DMS 273 (cell line): Measurements from ENCODE around the gene ALAD.
A peak's percentile ranks its signal among the peaks of the same experiment; 100 is the strongest.
"Not testable (repeated sequence)": the region's sequence is repeated elsewhere in the genome, so short reads cannot be mapped to it uniquely, and the experiment has no call there.

Source experiments
- DNase-seq: peaks from one replicate; lab custom pipeline; 2025; ENCODE audit not compliant: unreplicated experiment; lab: John Stamatoyannopoulos, UW

The ALAD gene

GRCh38 chr9:113399646-113400200, 1.4 kb downstream of the ALAD start:
- DNase-seq = no peak

DNA sequence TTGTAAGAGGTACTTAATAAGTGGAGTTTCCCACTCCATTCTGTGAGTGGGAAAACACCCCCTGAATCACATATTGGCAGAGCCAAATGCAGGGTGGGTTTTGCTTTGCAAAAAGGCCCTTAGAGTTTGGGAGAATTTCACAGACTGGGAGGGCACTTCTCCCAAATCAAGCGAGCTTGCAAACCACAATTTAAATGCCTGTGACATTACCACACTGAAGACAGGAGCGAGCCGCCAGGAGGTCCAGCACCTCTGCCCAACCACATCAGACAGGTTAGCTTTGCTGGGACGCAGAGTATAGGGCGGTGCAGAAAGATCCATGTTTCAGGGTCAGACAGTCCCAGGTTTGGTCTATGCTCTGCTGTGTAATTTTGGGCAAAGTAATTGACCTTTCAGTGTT, 2.3 kb downstream of the ALAD start:
- no peak for DNase-seq

GRCh38 chr9:113397203-113397631, 3.9 kb downstream of the ALAD start:
- no peak for DNase-seq

DNA sequence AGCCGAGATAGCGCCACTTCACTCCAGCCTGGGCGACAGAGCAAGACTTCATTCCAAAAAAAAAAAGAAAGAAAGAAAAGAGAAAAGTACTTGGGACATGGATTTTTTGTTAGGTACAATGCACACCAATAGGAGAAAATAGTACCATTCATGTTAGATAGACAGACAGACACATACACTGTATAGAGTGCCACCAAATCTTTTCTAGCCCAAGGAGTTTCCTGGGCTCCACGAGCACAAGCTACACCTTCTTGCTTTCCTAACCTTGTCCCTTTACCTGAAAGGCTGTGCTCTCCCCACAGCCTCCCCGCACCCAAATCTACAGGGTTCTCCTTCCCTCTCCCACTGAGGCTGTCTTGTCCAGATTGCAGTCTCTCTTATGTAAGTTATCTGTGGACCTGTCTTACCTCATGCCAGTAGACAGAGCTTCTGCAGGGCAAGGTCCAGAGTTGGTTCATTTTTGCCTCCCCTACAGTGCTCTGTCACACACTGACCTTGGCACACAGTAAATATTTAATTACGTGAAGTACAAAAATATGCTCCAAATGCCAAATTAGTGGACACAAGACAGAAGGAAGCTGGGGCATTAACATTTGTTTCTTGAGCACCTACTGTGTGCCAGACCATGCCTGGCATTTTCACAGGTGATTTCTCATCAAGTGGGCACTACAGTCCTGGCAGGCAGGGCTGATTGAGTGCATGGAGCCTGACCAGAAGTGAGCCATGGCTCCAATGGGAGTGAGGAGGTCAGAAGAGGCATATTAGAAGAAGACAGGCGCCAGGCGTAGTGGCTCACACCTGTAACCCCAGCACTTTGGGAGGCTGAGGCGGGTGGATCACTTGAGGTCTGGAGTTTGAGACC, 5.9 kb downstream of the ALAD start:
- DNase-seq = no peak

DNA sequence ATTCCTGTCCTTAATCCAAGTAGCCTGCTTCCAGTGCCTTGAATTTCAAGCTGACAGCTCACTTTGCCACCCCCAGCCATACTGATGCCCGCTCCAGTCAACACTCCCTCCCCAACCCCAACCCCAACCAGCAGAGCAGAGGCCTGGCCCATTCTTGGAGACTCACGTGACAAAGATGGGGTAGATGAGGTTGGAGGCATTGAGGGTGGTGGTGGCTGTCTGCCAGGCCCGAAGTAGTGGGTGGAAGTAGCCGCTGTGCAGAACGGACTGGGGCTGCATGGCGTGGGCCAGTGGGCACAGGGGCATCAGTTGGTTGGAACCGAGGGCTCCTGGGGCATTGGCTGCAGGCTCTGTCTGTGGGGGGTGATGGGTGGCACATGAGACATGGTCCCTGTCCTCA, 7.8 kb downstream of the ALAD start:
- DNase-seq = no peak

- no peak for DNase-seq
These were observed 9.2 kb downstream of the ALAD start for GRCh38 chr9:113391917-113392316.

DNA sequence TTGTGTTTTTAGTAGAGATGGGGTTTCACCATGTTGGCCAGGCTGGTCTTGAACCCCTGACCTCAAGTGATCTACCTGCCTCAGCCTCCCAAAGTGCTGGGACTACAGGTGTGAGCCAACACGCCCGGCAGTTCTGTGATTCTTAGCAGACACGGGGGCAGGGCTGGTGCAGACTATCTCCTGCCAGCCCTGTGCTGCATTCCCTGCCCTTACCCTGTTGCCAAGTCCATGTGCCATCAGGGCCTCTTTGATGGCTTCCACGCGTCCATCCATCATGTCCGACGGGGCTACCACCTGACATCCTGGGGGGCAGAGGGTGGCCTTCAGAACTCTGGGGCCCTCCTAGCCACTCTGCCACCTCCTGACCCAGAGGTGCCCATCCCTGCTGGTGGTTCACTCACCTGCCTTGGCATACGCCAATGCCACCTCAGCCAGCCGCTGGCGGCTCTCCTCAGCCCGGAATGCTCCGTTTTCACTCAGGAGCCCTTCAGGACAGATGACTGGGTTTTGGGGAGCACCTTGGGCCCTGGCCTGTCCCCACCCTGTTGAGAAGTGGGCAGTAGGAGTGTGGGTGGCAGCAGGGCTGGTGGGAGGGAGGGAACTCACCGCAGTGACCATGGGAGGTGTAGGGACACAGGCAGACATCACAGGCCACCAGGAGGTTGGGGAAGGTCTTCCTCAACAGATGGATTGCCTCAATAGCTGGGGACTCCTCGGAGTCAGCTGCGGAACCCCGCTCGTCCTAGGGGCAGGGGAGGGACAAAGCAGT, 10.7 kb downstream of the ALAD start:
- no peak for DNase-seq

DNA sequence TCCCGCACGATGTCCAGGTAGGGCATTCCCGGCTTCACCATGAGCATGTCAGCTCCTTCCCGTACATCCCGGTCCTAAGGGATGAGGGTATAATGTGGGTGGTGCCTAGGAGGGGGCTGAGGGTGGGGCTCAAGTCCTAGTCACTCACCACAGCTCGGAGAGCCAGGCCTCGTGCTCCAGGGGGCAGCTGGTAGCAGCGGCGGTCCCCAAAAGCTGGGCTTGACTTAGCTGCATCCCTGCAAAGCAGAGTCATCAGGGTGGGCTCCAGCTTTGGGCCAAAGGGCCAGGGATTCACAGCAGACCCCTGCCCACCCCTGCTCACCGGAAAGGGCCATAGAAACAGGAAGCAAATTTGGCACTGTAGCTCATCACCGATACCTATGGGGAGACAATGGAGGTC, 11.6 kb downstream of the ALAD start:
- no peak for DNase-seq

DNA sequence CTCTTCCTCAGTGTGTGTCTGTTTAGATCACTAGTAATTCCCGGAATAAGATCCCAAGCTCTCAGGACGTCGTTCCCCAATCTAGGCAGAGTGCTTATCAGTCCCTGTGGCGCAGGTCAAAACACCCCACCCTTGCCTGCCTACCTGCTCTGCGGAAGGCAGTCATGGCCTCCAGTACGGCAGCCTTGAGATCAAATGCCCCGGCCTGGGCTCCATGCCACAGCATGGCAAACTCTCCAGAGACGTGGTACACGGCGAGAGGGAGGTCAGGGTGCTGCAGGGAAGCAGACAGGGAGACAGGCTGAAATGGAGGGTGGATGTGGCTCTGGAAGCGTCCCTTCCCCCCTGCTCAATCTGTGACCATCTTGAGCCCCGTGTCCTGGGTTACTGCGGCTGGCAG, 12.3 kb downstream of the ALAD start:
- no peak for DNase-seq

DNA sequence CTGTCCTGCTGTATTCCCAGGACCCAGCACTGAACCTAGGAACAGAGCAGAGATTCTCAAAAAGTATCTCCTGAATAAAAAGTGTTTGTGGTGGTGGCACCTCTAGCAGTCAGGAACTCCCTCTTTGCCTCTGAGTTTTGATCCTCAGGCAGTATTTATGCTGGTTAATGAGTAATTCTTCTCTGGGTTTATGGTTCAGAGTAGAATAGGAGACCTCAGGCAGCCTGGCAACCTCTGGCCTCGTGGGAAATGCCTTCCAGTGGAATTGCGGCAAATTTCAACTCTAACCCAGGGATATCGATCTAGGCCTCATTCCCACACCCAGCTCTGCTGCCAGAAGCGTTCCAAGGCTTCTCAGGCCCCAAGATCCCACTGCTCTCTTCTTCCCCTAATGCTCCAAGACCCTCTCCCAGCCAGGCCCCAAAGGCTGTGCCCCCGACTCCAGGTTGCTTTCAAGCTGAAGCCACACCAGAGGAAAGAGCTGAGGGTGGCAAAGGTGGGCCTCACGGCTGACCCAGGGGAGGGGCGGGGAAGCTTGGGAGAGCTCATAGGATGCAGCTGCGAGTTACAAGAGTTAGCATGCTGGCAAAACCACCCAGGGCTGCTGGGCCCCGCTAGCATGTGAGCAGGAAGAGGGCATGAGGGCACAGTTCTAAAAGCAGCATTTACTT, 13.4 kb downstream of the ALAD start:
- DNase-seq = no peak

DNA sequence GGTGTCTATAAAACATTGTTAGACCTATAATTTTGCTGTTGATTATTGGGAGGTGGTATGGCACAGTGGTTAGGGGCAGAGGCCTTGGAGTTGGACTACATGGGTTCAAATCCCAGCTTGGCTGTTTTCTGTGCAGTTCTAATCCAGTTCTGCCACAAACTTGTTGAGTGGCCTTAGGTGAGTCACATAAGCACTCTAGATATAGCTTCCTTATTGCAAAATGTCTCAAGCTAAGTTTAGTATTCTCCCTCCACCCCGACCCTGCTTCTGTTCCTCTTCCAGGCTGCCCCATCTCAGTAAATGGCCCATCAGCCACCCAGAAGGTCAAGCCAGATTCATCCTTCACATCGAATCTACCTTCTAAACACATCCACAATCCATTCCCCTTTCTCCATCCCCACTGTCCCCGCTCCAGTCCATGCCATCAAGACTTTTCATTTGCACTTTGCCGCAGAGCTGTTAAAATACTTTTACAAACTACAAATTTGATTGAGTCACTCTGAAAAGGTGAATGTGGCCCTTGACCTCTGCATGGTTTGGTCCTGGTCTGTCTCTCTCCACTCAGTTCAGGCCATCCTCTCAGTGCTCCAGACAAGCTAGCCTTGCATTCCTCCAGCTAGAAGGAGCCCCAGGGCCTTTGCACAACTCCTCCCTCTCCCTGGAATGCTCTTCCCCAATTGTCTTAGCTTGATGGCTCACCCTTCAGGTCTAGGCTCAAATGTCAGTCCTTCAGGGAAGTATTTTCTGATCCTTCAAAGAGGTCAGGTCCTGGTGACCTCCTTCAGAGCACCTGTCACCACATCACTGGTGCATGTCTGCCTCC, 14.3 kb downstream of the ALAD start:
- no peak for DNase-seq

GRCh38 chr9:113381909-113382411, 19.1 kb downstream of the ALAD start:
- no peak for DNase-seq

GRCh38 chr9:113381441-113381840, 19.6 kb downstream of the ALAD start:
- not testable (repeated sequence) for DNase-seq

- DNase-seq = no peak
These were observed 20.2 kb downstream of the ALAD start for GRCh38 chr9:113380869-113381378.

DNA sequence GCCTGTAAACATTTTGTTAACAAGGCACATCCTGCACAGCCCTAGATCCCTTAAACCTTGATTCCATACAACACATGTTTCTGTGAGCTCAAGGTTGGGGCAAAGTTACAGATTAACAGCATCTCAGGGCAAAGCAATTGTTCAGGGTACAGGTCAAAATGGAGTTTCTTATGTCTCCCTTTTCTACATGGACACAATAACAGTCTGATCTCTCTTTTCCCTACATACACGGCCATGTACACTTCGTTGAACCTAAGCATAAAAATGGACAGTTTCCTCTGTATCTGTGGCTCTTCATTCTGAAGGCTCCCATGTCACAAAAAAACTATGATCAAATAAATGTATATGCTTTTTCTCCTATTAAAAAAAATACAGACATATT, 21.3 kb downstream of the ALAD start:
- DNase-seq = not testable (repeated sequence)

GRCh38 chr9:113379094-113379828, 21.8 kb downstream of the ALAD start:
- not testable (repeated sequence) for DNase-seq

GRCh38 chr9:113376634-113377567, 24.2 kb downstream of the ALAD start, which contains the start of gene HDHD3:
HDHD3 (minus strand) TSS chr9:113376986; CDS start chr9:113374354, 2,632 bp downstream.
- peak; percentile 89 for DNase-seq
